HG03025 (cell line): ENCODE results near the gene LOXHD1.

Source experiments
- ATAC-seq: cut with Tn5 transposase; IDR thresholded peaks from one replicate; pipeline ENCODE4 v1.9.1; 2021; ENCODE audit warnings: mild to moderate bottlenecking, moderate library complexity; ENCODE audit not compliant: unreplicated experiment, low FRiP score

Gene LOXHD1

DNA sequence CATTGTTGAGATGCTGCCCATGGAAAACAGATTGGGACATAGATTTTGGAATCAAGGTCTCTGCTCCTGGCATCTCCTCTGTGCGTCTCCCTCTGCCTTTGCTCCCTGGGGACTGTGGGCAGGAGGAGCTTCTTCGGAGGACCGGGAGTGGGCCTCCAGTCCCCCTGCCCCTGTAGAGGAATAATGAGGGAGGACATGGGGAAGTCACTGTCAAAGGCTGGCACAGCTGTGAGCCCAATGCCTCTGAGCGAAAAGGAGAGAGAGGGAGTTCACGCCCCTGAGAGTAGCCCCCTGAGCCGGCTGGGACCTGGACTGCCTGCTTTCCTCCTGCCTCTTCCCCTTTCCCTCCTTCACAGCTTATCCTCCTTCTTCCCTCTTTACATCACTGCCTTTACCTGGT, 195.0 kb downstream of the LOXHD1 start:
- no peak for ATAC-seq

DNA sequence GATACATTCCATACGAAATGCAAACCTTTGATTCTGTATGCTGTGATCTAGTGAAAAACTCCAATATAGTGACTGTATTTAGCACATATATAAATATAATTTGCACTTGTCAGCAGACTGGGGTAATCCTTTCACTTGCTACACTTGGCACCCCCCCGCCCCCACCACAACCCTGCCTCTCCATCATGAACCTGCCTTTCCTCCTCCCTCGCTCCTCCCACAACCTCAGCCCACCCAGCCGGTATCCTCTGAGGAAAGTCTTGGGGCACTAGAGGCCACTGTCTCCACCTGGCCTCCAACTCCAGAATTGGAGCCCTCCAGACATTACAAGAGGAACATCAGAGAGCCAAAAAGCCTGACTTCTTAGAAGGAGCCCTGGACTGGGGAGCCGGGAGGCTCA, 196.3 kb downstream of the LOXHD1 start:
- no peak for ATAC-seq

DNA sequence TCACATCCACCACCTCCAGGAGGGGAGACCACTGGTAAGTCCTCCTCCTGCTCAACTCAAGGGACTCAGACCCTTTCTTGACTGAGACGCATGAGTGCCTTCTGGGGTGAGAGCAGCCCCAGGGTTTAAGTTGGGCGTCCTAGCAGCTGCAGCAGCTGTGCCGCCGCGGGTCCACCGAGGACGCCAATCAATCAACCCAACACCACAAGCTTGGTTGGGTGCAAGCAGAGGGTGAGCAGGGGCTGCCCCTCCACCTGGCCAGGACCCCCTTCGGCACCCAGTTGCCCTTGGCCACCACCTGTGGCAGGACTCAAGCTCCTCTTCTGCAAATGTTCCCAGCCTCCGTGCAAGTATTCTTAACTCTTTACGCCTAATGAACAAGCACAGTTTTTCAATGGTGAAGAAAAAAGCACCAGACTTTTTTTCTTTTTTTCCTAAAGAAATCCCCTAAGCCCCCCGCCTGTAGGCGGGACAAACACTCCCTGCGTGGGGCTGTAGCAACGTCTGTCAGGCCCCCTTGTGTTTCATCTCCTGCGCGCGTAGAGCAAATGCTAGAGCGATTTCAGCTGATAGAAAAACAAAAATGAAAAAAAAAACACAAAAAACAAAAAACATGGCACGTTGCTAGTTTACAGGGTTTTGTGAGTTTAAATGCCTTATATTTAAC, 197.1 kb downstream of the LOXHD1 start:
- no peak for ATAC-seq

DNA sequence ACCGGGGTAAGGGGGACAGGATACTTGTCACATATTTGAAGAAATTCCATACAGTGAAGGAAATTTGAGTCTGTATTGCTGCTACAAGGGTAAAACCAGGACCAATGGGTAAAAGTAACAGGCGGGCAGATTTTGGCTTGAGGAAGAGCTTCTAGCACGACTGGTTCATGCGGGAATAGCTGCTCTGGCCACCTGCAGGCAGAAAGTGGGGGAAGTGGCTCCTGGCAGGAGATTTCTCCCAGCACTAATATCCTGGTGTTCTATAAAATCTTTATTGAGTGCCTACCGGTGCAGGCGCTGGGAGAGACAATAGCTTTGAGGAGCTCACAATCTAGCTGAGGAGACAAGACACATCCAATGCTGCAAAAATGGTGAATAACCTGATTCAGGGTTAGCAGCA, 198.5 kb downstream of the LOXHD1 start:
- ATAC-seq, result no peak

DNA sequence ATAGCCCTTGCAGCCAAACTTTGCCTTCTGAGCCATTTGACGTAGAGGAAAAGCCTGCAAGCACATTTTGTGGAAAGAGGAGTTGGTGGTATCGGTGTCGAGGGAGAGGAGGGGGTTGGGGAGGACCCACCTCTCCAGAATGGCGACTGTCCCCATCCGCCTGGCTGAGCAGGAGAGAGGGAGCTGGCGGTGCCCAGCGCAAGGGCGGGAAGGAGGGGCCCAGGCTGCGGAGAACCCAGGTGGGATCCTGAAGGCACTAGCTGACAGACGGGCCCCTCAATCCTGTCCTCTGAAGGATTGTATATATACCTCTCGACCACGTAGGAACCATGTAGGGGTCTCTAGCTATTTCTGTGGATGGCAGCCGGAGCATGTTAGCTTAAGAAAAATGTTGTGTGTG, 200.3 kb downstream of the LOXHD1 start:
- ATAC-seq, result no peak

DNA sequence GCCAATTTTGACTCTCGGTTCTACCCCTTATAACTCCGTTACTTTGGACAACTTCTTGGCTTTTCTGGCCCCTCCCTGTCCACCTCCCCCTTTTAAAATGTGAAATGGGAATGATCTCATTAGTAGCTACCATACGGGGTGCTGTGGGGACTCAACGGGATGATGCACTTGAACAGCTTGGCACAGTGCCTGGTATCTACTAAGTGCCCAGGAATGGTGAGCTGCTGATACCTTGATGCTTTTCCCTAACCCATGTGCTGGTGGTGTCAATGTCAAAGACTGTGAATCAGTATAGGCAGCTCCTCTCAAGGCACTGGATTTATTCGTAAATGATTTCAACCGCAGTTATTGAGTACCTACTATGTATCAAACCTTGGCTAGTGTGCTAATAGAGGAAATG, 204.2 kb downstream of the LOXHD1 start:
- no peak for ATAC-seq

DNA sequence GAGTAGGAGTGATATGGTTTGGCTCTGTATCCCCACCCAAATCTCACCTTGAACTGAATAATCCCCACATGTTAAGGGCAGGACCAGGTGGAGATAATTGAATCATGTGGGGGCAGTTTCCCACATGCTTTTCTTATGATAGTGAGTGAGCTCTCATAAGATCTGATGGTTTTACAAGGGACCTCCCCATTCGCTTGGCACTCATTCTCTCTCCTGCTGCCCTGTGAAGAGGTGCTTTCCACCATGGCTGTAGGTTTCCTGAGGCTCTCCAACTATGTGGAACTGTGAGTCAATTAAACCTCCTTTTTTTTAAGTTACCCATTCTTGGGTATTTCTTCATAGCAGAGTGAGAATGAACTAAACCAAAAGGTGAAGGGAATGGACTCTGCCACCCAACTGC, 207.5 kb downstream of the LOXHD1 start:
- ATAC-seq, result no peak

DNA sequence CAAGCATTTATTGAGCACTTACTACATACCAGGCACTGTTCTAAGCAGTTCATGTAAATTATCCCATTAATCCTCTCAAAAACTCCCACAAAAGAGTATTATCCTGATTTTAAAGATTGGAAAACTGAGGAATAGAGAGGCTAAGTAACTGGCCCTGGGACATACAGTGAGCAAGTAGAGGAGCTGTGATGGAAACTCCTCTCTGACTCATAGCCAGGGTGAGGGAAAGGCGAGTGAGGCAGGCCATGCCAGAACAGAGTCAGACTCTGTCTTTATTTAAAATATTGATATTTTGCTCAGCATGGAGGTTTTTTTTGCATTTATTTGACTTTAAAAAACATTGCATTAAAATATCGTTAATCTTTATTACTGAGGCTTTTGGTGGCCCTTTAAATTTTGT, 208.0 kb downstream of the LOXHD1 start:
- ATAC-seq, result no peak

DNA sequence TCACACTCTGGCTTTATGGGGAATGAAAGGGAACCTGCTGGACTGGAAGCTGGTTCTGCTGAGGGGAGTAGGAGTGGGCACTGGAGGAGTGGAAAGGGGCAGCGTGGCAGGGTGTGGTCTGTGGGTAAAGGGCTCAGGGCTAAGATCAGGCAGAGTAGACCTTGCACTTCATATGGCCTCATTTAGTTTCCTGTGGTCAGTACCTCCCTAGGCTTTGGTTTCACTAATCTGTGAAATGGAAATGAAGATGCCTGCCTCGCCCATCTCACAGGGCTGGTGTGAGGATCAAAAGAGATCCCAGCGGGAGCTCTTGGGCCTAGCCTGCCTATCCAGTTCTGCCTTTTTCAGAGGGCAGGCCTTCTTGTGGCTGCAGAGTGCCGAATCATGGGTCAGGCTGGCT, 208.7 kb downstream of the LOXHD1 start:
- ATAC-seq, result no peak

DNA sequence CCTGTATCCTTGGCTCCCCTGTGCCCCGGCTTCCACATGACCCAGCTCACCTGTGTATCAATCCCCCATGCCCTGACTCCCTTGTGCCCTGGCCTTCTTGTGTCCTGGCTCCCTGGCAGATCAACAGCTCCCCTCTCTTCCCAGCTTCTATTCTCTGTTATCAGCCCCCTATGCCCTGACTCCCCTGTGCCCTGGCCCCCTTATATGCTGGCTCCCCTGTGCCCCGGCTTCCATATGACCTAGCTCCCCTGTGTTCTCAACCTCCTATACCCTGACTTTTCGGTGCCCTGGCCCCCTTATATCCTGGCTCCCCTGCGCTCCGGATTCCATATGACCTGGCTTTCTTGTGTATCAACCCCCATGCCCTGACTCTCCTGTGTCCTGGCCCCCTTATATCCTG, 209.2 kb downstream of the LOXHD1 start:
- ATAC-seq, result no peak

DNA sequence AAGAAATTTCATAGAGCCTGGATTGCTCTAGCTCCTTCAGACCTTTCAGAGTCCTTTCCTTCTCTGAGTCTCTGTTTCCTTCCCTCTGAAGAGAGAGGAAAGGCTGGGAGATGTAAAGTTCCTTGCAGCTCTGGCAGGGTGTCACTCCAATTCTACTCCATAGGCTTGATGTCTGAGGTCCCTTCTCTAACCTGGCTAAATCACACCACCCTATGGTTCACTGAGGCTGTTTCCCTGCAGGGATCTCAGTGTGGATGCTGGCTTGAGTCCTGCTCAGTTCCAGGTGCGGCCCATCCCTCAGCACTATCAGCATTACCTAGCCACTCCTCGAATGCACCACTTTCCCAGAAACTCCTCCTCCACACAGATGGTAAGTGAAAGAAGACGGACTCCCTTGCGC, 209.7 kb downstream of the LOXHD1 start:
- ATAC-seq, result no peak

DNA sequence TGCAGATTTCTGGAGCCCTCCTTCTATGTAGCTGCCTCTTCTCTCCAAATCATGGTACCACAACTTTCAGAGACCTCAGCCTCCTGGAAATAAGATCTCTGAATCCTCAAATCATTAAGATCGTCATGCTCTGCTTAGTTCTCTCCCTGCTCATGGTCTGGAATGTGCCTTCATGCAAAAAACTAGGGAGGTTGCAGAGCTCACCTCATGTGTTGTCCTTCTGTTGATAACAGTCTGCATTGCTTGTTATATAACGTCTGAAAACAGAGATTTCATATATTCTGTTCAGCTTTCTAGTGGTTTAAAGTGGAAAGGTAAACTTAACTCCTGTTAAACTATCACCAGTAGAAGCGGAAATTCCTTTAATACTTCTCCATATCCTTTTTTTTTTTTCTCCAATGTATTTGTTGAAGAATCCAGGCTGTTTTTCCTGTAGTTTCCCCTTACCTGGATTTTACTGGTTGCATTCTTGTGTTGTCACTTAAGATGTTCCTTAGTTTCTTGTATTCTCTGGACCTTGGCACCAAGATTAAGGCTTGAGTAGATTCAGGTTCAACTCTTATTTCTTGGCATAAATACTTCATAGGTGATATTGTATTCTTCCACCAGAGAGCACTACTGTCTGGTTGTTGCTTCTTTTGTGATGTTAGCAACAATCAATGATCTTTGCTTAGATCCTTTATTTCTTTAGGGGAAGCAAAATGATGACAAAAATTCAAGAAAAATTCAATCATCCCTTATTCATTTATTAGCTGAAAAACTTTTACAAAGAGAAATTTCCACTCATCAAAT, 211.3 kb downstream of the LOXHD1 start:
- ATAC-seq, result no peak

DNA sequence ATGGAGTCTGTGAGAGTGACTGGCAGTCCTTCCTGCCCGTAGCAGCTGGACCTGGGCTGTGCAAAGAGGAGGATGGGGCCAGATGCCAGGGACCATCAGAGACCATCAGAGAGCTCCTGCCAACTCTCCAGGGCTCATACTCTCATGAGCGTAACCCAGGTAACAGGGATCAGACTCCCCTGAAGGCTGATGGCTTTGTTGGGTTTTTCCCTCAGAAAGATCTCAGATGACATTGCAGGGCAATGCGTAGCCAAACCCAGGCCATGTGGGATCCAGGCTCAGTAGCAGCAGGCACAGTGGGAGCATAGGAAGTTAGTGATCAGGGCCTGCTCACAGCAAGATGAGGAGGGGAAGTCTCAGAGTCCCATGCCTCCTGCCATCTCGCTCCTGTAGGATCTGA, 218.0 kb downstream of the LOXHD1 start:
- no peak for ATAC-seq

DNA sequence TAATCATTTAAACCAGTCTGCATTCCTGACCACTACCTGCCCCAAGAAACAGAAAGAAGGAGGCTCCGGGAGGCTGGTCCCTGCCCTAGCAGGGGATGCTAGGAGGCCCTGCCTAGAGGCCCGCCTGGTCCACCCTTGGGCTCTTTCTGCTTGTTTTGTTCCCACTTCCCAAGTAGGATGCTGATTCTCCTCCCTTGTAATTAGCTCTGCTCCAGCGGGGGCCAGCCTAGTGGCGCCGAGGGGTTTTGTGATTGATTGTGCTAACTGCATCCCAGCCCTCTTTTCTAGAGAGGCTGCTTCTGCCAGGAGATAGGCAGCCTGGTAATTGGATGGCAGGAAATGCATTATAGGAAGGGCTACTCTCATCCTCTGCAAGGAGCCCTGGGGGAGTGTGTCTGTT, 220.0 kb downstream of the LOXHD1 start:
- ATAC-seq, result no peak

DNA sequence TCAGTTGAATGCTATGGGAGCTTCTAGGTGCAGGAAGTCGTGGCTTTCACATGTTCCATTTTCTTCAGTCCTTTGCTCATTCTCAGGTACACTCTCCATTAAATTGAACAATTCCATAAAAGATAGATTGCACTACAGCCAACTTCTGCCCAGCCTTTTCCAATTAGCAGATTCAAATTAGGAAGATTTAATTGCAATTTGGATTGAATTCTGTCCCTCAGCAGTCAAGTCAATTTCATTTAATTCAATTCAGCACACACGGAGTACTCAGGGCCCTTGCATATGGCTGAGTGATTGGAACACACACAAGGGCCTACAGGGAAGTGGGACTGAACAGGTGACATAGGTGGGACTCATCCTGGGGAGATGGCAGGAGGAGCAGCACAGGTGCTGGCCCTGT, 220.4 kb downstream of the LOXHD1 start:
- no peak for ATAC-seq

DNA sequence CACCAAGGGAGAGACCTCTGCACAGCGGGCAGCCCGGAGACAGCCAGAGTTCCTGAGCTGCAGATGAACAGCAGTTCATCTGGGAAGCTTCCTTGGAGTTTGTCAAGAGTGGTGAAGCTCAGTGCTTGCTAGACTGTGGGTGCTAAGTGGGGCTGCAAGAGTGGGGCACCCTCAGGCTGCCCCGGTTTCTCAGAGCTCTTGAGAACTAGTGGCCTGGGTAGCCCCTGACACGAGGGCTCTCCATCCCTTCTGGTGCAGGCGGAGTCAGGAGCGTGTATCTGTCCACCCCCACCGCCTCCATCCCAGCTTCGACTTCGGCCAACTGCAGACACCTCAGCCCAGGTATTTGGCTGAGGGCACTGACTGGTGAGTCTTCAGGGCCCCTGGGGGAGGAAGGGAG, 222.0 kb downstream of the LOXHD1 start:
- no peak for ATAC-seq

DNA sequence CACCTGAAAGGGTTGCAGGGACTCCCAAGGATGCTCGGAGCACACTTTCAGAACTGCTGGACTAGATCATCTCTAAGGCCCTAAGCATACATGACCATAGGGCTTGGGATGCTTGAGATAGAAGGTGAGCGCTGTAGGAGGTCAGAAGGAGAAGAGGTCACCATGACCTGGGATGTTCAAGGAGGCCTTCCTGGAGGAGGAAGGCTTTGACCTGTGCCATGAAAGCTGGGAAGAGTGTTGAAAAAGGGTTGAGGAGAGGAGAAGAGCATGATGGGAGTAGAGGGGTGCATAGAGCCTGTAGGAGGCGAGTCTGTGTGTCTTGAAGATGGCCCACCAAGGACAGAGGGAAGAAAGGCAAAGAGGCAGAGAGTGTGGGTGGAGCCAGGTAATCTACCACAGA, 222.4 kb downstream of the LOXHD1 start:
- ATAC-seq, result no peak

DNA sequence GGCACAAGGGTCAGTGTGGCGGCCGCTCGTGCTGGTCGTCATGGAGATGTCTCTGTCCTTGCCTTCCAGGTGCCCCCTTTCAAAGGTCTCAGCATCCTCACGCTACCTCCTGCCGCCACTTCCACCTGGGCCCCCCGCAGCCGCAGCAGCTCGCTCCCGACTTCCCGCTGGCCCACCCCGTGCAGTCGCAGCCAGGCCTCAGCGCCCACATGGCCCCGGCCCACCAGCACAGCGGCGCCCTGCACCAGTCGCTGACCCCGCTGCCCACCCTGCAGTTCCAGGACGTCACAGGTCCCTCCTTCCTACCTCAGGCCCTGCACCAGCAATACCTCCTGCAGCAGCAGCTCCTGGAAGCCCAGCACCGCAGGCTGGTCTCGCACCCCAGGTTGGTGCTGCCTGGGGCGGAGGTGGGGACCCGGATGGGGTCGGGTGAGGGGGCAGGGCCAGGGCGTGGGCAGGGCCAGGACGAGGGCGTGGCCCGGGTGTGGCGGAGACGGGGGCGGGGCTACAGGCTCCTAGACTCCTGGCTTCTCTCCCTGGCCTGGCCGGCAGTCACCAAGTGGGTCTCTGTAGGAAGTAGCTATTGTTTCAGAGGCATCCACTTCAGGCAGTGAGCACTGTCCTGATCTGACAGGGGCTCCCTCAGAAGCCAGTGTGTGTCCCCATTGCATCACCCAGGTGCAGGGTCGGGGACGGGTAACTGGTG, 223.7 kb downstream of the LOXHD1 start:
- no peak for ATAC-seq

DNA sequence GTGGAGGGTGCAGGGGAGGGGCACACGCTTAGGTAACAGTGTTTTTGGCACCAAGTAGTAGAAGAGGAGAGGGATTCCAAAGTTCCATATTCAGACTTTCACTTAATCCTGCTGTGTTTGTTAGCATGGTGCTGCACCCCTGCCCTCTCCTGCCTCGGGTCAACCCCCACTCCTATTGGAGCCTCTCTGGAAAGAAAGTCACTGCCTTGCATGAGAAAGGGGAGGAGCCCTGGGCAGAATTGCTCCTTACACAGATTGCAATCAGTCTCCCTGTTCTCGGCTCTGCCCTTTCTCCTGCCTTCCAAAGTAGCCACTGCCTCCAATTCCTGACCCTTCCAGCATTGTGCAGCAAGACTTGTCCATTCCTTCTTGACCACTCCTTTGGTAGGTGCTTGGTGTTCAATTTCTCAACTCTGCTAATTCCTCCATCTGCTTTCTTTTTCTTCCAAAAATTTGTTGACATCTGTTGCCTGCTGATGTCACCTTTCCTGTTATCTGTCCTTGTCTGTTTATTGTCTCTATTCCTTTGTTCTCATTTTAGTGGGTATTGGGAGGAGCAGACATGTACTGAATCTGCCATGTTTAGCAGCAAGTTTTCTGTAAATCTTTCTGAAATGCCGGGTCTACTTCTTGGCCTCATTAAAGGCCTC, 225.4 kb downstream of the LOXHD1 start:
- ATAC-seq, result no peak

DNA sequence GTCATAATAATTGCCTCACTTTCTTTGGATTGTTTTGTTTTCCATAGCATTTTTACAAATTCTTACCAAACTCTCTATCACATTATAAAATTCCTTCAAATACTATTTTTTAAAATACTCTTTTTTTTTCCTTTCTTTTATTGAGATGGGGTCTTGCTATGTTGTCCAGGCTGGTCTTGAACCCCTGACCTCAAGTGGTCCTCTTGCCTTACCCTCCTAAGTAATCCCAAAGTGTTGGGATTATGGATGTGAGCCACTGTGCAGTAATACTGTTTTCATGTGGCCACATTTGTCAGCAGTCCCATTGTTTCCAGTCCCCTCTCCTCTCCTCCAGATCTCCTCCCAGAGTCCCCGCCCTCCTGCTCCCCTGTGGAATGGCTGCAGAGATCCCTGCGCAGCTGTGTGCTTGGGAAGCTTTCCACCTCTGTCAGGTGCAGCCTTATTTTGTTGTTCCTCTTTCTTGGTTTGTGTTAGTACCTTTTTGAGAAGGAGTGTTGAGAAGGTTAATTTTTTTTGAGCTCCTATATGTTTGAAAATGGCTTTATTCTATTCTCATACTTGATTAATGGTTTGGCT, 227.3 kb downstream of the LOXHD1 start:
- ATAC-seq, result no peak

DNA sequence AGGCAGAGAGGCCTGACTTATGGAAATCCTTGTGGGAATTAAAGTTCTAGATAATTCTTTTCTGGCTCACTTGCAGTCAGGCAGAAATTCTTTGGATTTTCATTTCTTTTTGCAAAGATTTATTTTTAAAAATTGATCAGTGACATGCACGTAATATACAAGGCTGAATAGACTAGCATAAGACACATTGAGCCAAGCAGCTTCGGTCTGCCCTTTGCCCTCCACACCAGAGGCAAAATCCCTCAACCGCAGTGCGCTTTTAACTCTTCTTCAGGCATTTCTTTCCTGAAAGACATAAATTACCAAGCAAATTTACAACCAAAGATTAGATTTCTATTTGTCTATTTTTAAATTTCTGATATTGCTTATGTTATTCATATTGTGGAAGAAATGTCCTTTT, 227.9 kb downstream of the LOXHD1 start:
- no peak for ATAC-seq
